PC-3 (cell line): ENCODE measurements around the gene PLXNC1.

Experiments
- EZH2phosphoT487 ChIP-seq: fragments of 300-600 bp; sonication (generic); IDR thresholded peaks from 2 replicates; pipeline ENCODE4 v1.6.1; 2018; ENCODE audit warnings: mild to moderate bottlenecking, antibody characterized with exemption, low read length, borderline replicate concordance
- TF ChIP-seq, protein P1 (sequence below): fragments of 300-600 bp; sonication (generic); conservative IDR thresholded peaks from 2 replicates; pipeline ENCODE4 v1.5.1; 2017; ENCODE audit warnings: antibody characterized with exemption, low read depth, mild to moderate bottlenecking, low read length

DNA sequence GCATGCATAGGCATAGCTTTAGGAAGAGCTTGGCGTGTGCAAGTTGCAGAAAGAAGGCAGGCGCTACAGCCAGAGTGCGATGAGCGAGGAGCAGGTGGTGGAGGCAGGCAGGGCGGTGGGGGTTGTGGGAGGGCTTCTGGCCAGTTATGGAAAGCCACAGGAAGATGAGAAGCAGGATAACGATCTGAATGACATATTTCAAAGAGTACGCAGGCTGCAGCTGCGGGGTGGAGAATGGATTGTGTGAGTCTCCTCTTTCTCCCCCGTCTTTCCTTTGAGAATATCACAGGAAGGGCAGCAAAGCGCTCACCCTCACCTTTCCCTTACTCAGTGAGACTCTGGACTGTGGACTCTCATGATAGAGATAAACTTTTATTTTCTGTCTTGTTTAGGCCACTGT is 48.7 kb upstream of the PLXNC1 start:
- TF ChIP-seq, protein P1, sequence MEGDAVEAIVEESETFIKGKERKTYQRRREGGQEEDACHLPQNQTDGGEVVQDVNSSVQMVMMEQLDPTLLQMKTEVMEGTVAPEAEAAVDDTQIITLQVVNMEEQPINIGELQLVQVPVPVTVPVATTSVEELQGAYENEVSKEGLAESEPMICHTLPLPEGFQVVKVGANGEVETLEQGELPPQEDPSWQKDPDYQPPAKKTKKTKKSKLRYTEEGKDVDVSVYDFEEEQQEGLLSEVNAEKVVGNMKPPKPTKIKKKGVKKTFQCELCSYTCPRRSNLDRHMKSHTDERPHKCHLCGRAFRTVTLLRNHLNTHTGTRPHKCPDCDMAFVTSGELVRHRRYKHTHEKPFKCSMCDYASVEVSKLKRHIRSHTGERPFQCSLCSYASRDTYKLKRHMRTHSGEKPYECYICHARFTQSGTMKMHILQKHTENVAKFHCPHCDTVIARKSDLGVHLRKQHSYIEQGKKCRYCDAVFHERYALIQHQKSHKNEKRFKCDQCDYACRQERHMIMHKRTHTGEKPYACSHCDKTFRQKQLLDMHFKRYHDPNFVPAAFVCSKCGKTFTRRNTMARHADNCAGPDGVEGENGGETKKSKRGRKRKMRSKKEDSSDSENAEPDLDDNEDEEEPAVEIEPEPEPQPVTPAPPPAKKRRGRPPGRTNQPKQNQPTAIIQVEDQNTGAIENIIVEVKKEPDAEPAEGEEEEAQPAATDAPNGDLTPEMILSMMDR = no peak
- no peak for TF ChIP-seq EZH2phosphoT487
